GM12892 (cell line): ENCODE data around the gene ATP9B.

ENCODE experiments used
- POLR2A ChIP-seq: IDR thresholded peaks from 2 replicates; pipeline ENCODE4 v1.6.1; 2011; ENCODE audit warnings: low read depth, low read length, control low read depth
- POLR2AphosphoS5 ChIP-seq: IDR thresholded peaks from 2 replicates; pipeline ENCODE4 v1.6.1; 2011; ENCODE audit warnings: low read depth, low read length, control low read depth
- TAF1 ChIP-seq: IDR thresholded peaks from 2 replicates; pipeline ENCODE4 v1.6.1; 2011; ENCODE audit warnings: low read depth, mild to moderate bottlenecking, control low read depth, low read length, borderline replicate concordance

GRCh38 chr18:79384151-79384807 lies 315.1 kb downstream of the ATP9B start:
- no peak for TF ChIP-seq POLR2AphosphoS5
- no peak for TF ChIP-seq POLR2A
- TF ChIP-seq TAF1: no peak
